Thoracic aorta (tissue), 2 donors: ENCODE measurements around the gene SPEN. TPM values are rescaled to one million over a fixed set of nuclear protein-coding genes. Genes with fewer than 3 reads are reported as not detected.
A peak's percentile ranks its signal among the peaks of the same experiment; 100 is the strongest.

Experiments
- ATAC-seq: fragments of 150-250 bp; one replicate; pipeline ENCODE4 v1.8.0; 2017; ENCODE audit warnings: low read depth; ENCODE audit not compliant: insufficient number of reproducible peaks, low FRiP score
- DNase-seq: peaks from one replicate; pipeline ENCODE4 v3.0.0-alpha.2; 2020; ENCODE audit warnings: low spot score
- H3K27ac ChIP-seq, 2 donors: fragments of 200-600 bp; sonication (generic); 1 replicate in 1 of 2; 2 replicates in 1 of 2; pipeline ENCODE4 v1.5.1; 2016; ENCODE audit warnings: mild to moderate bottlenecking in 2 of 2, moderate library complexity in 2 of 2
- H3K27me3 ChIP-seq: fragments of 200-600 bp; sonication (generic); replicated peaks from 2 replicates; pipeline ENCODE4 v1.6.0; 2016; ENCODE audit warnings: mild to moderate bottlenecking; ENCODE audit not compliant: insufficient read depth
- H3K36me3 ChIP-seq: fragments of 200-600 bp; sonication (generic); one replicate; pipeline ENCODE4 v1.5.1; 2016
- H3K4me1 ChIP-seq, 2 donors: fragments of 200-600 bp; sonication (generic); 1 replicate in 1 of 2; 2 replicates in 1 of 2; pipeline versions ENCODE4 v1.5.1 to v1.6.0; 2016; ENCODE audit warnings: low read depth in 2 of 2, mild to moderate bottlenecking in 1 of 2; ENCODE audit not compliant: control insufficient read depth in 1 of 2
- H3K4me3 ChIP-seq: fragments of 200-600 bp; sonication (generic); 2 replicates; pipeline ENCODE4 v1.5.1; 2016; ENCODE audit warnings: mild to moderate bottlenecking
- H3K9me3 ChIP-seq: fragments of 200-600 bp; sonication (generic); 2 replicates; pipeline ENCODE4 v1.5.1; 2016
- CTCF ChIP-seq: fragments of 200-600 bp; sonication (generic); IDR thresholded peaks from one replicate; pipeline ENCODE4 v1.5.1; 2019; ENCODE audit warnings: antibody characterized with exemption
- total RNA-seq, 2 donors: library from RNA; depleted of rRNA; stranded (reverse); fragments of >200 nt; gene quantifications; one replicate each; pipeline versions ENCODE4 v1.1.0 to v1.2.3, GENCODE V29; 2016

The SPEN gene, protein sequence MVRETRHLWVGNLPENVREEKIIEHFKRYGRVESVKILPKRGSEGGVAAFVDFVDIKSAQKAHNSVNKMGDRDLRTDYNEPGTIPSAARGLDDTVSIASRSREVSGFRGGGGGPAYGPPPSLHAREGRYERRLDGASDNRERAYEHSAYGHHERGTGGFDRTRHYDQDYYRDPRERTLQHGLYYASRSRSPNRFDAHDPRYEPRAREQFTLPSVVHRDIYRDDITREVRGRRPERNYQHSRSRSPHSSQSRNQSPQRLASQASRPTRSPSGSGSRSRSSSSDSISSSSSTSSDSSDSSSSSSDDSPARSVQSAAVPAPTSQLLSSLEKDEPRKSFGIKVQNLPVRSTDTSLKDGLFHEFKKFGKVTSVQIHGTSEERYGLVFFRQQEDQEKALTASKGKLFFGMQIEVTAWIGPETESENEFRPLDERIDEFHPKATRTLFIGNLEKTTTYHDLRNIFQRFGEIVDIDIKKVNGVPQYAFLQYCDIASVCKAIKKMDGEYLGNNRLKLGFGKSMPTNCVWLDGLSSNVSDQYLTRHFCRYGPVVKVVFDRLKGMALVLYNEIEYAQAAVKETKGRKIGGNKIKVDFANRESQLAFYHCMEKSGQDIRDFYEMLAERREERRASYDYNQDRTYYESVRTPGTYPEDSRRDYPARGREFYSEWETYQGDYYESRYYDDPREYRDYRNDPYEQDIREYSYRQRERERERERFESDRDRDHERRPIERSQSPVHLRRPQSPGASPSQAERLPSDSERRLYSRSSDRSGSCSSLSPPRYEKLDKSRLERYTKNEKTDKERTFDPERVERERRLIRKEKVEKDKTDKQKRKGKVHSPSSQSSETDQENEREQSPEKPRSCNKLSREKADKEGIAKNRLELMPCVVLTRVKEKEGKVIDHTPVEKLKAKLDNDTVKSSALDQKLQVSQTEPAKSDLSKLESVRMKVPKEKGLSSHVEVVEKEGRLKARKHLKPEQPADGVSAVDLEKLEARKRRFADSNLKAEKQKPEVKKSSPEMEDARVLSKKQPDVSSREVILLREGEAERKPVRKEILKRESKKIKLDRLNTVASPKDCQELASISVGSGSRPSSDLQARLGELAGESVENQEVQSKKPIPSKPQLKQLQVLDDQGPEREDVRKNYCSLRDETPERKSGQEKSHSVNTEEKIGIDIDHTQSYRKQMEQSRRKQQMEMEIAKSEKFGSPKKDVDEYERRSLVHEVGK (N-terminal part only)
- 10 to 100 TPM; 52.3 to 96.9 TPM for total RNA-seq

DNA sequence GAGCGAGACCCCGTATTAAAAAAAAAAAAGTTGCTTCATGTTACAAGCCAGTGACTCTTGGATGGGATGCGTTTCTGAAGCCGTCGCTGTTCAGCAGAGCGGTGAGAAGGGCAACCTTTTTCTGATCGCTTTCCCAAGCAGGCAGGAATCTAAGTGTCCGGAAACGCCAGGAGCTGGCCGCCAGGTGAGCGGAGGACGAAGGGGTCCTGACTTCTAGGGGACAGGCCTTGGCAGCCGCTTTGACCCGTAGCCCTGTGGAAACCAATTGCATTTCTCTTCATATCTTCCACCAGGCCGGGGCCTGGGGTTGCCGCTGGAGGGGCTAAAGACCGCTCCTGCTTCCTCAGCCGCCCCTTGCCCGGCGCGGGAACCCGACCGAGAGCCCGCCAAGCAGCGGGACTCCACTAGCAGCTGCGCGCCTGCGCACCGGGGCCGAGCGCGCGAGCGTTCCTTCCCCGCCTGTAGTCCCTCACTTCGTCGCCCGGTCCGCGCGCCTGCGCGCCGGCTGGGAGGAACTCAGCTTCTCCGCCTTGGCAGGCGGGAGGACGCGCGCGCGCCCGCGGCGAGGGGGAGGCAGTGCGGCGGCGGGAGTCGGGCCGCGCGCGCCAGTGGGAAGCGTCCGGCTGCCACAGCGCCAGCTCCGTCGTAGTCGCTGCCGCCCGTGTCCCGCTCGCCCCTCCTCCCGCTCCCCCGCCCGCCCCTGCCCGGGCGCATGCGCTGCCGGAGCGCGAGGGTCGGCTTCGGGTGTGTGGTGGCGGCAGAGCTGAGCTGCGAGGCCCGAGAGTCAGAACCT, at the start of gene SPEN:
SPEN (plus strand) TSS at position 608 of the 793 bp plus-strand sequence. CDS start 361 bp downstream, outside the sequence.
- peak; percentile 76 for ATAC-seq
- Histone ChIP-seq H3K9me3 (no peaks in the 10 kb centered on the region), H3K27ac (peak within 1 kb of the TSS; percentile 90 to 97), H3K36me3 (no peaks in the 10 kb centered on the region), H3K4me3 (peak within 1 kb of the TSS; percentile 99), H3K27me3 (no peaks in the 10 kb centered on the region), H3K4me1 (peaks cover 39 to 55% of the 10 kb centered on the region in 2 donors)
- peak; percentile 26 for TF ChIP-seq CTCF
- DNase-seq, result peak; percentile 90

DNA sequence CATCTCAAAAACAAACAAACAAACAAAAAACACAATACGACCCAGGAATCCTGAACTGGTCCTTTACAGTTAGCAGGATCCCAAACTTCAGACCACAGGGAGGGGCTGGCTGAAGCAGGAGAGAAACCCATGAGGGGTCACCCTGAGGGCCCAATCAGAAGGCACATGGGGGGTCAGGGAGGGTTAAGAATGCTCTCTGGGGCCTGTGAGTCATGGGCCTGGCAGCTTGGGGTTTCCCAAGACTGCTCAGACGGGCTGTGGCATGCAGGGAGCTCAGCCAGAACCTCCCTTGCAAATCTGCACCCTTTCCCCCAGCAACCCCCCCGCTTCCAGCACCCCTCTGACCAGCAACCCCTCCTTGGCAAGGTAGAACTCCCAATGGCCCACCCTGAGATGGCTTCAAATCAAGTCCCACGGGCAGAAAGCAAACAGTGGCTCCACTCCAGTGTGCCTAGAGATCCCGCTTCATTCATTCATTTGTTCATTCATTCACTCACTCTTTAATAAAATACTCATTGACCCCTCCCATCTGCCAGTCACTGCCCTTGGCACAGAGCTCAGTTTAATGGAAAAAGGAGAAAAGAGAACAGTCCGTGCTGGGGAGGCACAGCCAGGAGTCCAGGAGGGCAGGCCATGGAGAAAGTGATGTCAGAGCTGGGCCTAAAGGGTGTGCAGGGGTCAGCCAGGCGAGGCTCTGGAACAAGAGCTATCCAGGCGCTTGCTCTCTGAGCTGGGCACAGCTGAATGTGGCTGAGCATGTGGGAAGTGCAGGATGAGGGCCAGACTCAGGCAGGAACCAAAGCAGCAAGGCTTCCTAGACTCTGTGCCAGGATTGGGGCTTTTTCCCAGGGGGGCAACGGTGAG, 48.3 kb upstream of the SPEN start:
- Histone ChIP-seq H3K36me3 (no peaks in the 10 kb centered on the region), H3K4me1 (peaks cover 41 to 73% of the 10 kb centered on the region in 2 donors), H3K27me3 (no peaks in the 10 kb centered on the region), H3K9me3 (no peaks in the 10 kb centered on the region), H3K27ac (peak overlapping the region; percentile 90 to 91), H3K4me3 (peak overlapping the region; percentile 17)
- peak; percentile 68 for ATAC-seq
- DNase-seq, result peak; percentile 74
- no peak for TF ChIP-seq CTCF

- Histone ChIP-seq H3K27ac (peak overlapping the region; percentile 90 to 91), H3K4me3 (no peak overlapping the region), H3K36me3 (no peaks in the 10 kb centered on the region), H3K9me3 (no peaks in the 10 kb centered on the region), H3K27me3 (no peaks in the 10 kb centered on the region), H3K4me1 (peaks cover 41 to 69% of the 10 kb centered on the region in 2 donors)
- DNase-seq (no peak), ATAC-seq (no peak)
- TF ChIP-seq CTCF, result no peak
Observed at GRCh38 chr1:15799928-15800835, 47.3 kb upstream of the SPEN start.
